ENCODE data around the gene RGS17.
A peak's percentile ranks its signal among the peaks of the same experiment; 100 is the strongest.
"Not testable (repeated sequence)": the region's sequence is repeated elsewhere in the genome, so short reads cannot be mapped to it uniquely, and the experiment has no call there.

Gene RGS17

DNA sequence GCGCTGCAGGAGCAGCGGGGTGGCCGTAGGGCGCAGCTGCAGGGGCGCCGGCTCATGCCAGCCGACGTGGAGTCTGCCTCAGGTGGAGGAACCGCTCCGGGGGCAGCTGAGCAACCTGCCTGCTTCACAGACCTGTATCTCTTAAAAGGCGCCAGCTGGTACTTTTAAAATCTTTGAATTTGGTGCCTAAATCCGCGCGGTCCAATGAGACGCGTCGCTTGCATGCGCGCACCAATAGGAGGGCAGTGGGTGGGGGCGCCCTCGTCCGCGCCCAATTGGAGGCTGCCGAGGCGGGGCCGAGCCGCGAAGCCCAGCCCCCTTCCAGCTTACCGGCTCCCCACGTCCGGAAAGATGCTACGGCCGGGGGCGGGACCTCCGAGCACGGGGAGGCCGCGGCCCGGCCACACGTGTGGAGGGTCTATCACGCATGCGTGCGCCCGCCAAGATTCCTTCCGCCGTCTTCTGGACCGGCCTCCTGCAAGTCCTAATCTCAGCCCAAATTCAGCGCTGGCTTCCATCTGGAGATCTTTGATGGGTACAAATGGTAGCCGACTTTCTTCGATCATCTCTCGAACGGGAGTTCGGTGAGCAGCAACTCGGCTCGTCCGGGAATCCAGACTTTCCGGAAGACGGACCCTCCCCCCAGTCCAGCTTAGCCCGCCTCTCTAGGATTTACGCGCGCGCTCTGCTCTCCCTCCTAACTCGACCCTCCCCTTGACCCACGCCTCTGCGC lies 148.0 kb downstream of the RGS17 start, which contains the start of gene FBXO5:
FBXO5 (minus strand) TSS at position 138 of the 733 bp plus-strand sequence; CDS start at position 56, 82 bp downstream.
- peak; percentile 90 for DNase-seq

- DNase-seq, result no peak
These were observed 148.8 kb downstream of the RGS17 start for GRCh38 chr6:152981989-152982903.

DNA sequence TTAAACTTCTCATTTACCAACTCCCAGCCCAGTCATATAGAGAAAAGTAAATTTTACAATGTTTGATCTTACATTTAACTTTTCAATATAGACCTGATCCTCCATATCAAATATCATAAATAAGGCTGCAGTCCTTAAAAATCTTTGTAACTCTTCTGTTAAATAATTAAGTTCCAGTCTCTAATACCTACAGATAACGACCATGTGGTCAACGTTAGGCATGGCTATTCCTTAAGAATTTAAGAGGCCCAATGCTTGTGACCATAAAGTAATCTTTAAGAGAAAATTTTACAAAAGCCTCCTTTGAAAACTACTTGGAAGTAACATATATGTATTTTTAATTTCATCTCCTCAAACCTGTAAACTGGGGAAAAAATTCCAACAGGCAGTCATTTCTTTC lies 149.9 kb downstream of the RGS17 start:
- no peak for DNase-seq

- no peak for DNase-seq
These were observed 150.4 kb downstream of the RGS17 start for GRCh38 chr6:152980656-152981055.

DNA sequence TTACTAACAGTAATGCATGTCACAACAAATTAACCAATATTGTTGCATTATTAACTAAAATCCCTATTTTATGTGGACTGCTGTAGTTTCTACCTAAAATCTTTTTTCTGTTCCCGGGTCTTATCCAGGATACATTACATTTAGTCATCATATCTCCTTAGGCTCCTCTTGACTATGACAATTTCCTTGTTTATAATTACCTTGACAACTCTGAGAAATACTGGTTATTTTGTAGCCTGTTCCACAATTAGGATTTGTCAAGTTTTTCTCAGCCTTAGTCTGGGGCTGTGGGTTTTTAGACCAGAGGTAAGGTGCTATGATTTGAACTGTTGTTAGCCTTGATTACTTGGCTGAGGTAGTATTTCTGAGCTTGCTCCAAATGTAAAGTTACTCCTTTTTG lies 152.0 kb downstream of the RGS17 start:
- no peak for DNase-seq

DNA sequence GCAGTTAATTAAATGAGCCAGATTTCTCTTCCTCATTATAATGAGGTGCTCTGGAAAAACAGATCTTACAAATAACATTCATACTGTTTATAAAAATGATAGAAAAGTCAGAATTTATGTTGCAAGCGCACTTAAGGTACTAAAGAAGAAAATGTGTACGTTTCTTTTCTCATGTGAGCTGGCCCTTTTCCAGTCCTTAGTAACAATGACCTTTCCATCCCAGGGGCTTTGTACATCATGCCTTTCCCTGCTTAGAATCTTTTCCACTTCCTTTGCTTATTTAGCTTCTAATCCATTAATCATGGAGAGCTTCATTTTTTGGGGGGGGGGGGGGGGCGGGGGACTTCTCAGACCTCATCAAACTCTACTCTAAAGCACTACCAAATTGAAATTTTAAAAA lies 153.0 kb downstream of the RGS17 start:
- no peak for DNase-seq

- DNase-seq, result no peak
These were observed 153.5 kb downstream of the RGS17 start for GRCh38 chr6:152977556-152977955.

DNA sequence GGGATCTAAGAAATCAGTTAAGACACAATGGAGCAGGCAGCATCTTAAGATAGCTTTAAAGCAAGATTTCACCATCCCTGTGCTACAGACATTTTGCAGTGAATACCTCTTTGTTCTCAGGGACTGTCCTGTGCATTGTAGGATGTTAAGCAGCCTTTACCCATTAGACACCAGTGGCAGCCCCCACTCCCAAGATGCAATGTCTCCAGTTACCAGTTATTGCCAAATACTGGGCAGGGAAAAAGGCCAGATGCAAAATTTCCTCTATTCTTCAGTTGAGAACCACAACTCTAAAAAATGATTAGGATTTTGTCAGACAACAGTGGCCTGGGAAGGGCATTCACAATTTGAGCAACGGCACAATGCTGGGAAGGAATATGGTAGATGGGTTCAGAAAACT lies 154.3 kb downstream of the RGS17 start:
- DNase-seq, result no peak

- DNase-seq, result no peak
These were observed 155.7 kb downstream of the RGS17 start for GRCh38 chr6:152975204-152975915.

DNA sequence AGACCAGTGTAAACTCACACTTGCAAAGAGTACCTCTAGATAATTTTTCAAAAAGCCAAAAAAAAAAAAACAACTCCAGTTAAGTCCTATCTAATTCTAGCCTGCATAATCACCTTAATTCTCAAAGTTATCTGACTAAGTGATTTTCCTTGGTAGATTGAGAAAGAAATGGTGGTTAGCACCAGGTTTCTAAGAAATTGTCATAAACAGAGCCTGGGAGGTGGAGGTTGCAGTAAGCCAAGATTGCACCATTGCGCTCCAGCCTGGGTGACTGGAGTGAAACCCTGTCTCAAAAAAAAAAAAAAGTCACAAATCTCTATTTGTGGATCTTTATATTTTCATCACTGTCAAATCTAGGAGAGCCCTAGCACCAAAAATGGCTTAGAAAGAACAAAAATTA lies 157.2 kb downstream of the RGS17 start:
- no peak for DNase-seq

GRCh38 chr6:152969688-152970418 lies 161.2 kb downstream of the RGS17 start:
- DNase-seq, result no peak

- not testable (repeated sequence) for DNase-seq
These were observed 164.8 kb downstream of the RGS17 start for GRCh38 chr6:152966168-152966894.

- no peak for DNase-seq
These were observed 171.7 kb downstream of the RGS17 start for GRCh38 chr6:152959333-152959732.

- no peak for DNase-seq
These were observed 173.3 kb downstream of the RGS17 start for GRCh38 chr6:152957796-152958195.
